ENCODE results near the gene HSD17B2.

- TF ChIP-seq CREB1 (CRISPR knock-in tag; IDR thresholded peaks at IDR 0.05) (no peak), ESRRA (CRISPR knock-in tag; IDR thresholded peaks at IDR 0.05; ENCODE audit: borderline replicate concordance) (no peak), CTCF (IDR thresholded peaks at IDR 0.05) (no peak), FOXJ3 (CRISPR knock-in tag; IDR thresholded peaks at IDR 0.05; ENCODE audit: borderline replicate concordance) (no peak), USF1 (CRISPR knock-in tag; IDR thresholded peaks at IDR 0.05) (no peak)
- TF ChIP-seq, protein P1, sequence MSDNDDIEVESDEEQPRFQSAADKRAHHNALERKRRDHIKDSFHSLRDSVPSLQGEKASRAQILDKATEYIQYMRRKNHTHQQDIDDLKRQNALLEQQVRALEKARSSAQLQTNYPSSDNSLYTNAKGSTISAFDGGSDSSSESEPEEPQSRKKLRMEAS (CRISPR knock-in tag; IDR thresholded peaks at IDR 0.05), result no peak
Measured at GRCh38 chr16:82017911-82018568, 17.0 kb upstream of the HSD17B2 start.

All from WTC11 (cell line).